ENCODE measurements around the gene KIAA1614.

DNA sequence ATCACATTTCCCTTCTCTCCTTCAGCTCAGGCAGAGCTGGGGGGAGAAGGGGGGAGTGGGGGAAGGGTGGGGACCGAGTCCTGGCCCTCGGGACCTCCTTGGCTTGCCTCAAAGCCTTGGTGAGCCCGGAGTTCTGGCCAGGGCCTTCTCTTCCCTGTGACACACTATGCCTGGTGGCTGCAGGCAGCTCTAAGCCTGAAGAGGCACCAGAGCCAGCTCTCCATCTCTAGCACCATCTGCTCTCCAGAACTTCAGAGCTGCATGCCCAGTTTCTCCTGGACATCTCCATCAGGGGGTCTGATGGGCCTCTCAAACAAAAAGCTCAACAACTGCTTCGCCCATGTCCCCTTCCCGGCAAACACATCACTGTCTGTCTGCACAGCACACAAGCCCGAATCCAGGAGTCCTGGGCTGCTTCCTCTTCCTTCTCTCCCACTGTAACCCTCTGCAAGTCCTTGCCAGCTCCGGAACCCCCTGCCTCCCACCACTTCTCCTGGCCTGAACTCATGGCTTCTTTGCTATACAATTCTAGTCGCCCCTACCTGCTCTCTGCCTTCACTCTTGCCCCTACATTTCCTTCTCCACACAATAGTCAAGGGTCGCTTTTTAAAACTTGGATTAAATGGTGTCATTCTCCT, 26.5 kb downstream of the KIAA1614 start:
- TF ChIP-seq, protein P1, sequence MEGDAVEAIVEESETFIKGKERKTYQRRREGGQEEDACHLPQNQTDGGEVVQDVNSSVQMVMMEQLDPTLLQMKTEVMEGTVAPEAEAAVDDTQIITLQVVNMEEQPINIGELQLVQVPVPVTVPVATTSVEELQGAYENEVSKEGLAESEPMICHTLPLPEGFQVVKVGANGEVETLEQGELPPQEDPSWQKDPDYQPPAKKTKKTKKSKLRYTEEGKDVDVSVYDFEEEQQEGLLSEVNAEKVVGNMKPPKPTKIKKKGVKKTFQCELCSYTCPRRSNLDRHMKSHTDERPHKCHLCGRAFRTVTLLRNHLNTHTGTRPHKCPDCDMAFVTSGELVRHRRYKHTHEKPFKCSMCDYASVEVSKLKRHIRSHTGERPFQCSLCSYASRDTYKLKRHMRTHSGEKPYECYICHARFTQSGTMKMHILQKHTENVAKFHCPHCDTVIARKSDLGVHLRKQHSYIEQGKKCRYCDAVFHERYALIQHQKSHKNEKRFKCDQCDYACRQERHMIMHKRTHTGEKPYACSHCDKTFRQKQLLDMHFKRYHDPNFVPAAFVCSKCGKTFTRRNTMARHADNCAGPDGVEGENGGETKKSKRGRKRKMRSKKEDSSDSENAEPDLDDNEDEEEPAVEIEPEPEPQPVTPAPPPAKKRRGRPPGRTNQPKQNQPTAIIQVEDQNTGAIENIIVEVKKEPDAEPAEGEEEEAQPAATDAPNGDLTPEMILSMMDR (conservative IDR thresholded peaks at IDR 0.05), result no peak
- TF ChIP-seq ZFX (IDR thresholded peaks at IDR 0.05), result no peak
